Measurements from ENCODE around the gene GNL1. TPM values are rescaled to one million over a fixed set of nuclear protein-coding genes. Genes with fewer than 3 reads are reported as not detected.

The GNL1 gene
- total and polyA plus RNA-seq, 9 of the 15 experiments (the other 6 are each of a cell fraction or from before 2014, with no cell fraction given), result 0.73 to 112 (median 58.0) TPM

DNA sequence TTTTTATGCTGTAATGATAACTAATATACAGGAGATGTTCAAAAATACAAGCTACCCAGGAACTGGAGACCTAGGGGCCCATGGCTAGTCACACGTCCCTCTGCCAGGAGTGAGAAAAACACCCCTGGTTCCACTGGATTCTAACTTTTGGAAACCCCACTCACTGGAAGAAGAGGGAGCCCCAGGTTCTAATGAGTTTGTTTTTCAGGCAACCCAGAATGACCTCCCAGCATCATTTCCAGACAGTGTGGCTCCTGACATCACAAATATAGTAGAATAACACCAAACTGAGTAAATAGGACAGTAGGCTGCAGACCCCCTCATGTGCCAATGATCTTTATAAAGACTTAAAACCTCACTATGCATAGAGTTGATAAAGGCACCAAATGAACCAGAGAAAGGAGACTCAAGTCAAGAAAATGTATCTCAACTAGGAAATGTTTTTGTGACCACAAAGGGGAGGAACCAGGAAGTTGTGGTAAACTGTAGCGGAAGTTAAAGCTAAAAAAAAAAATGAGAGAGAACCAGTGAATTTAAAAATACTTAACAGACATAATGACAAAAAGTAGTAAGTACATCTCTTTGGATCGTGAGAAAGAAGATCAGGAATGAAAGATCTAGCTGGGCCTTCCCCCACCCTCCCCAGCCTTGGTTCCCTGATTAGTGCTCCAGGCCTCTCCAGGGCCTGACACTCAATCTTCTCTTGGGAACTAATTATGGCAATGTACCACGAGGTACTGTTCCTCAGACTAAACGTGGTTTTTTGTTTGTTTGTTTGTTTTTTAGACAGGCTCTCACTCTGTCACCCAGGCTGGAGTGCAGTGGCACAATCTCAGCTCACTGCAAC lies 47.2 kb downstream of the GNL1 start (continued):
- TF ChIP-seq, protein P1, sequence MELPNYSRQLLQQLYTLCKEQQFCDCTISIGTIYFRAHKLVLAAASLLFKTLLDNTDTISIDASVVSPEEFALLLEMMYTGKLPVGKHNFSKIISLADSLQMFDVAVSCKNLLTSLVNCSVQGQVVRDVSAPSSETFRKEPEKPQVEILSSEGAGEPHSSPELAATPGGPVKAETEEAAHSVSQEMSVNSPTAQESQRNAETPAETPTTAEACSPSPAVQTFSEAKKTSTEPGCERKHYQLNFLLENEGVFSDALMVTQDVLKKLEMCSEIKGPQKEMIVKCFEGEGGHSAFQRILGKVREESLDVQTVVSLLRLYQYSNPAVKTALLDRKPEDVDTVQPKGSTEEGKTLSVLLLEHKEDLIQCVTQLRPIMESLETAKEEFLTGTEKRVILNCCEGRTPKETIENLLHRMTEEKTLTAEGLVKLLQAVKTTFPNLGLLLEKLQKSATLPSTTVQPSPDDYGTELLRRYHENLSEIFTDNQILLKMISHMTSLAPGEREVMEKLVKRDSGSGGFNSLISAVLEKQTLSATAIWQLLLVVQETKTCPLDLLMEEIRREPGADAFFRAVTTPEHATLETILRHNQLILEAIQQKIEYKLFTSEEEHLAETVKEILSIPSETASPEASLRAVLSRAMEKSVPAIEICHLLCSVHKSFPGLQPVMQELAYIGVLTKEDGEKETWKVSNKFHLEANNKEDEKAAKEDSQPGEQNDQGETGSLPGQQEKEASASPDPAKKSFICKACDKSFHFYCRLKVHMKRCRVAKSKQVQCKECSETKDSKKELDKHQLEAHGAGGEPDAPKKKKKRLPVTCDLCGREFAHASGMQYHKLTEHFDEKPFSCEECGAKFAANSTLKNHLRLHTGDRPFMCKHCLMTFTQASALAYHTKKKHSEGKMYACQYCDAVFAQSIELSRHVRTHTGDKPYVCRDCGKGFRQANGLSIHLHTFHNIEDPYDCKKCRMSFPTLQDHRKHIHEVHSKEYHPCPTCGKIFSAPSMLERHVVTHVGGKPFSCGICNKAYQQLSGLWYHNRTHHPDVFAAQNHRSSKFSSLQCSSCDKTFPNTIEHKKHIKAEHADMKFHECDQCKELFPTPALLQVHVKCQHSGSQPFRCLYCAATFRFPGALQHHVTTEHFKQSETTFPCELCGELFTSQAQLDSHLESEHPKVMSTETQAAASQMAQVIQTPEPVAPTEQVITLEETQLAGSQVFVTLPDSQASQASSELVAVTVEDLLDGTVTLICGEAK (IDR thresholded peaks at IDR 0.05), result peak; percentile 80
- TF ChIP-seq, protein P1 (CRISPR knock-in tag; IDR thresholded peaks at IDR 0.05), result no peak
- TF ChIP-seq ZBTB9 (CRISPR knock-in tag; IDR thresholded peaks at IDR 0.05) (0 out of 2 replicates have a peak, but pooled peaks have one; percentile 43), ZNF3 (CRISPR knock-in tag; IDR thresholded peaks at IDR 0.05) (no peak), BRD4 (IDR thresholded peaks at IDR 0.05) (0 out of 2 replicates have a peak, but pooled peaks have one; percentile 78), KAT8 (IDR thresholded peaks at IDR 0.05; ENCODE audit: low read depth) (no peak), FOXA3 (CRISPR knock-in tag; conservative IDR thresholded peaks at IDR 0.05 in 1 of 2, IDR thresholded peaks at IDR 0.05 in 1 of 2) (no peak), ZNF197 (CRISPR knock-in tag; IDR thresholded peaks at IDR 0.05; ENCODE audit: low read depth) (0 out of 2 replicates have a peak, but pooled peaks have one; percentile 57), SIN3A (IDR thresholded peaks at IDR 0.05; ENCODE audit: borderline replicate concordance in 2 of 2, control insufficient read depth in 1 of 2, low read depth in 2 of 2, low read length in 2 of 2) (no peak), ZNF347 (CRISPR knock-in tag; IDR thresholded peaks at IDR 0.05; ENCODE audit: low read depth) (no peak), KLF6 (CRISPR knock-in tag; IDR thresholded peaks at IDR 0.05; ENCODE audit: borderline replicate concordance) (peak; percentile 67; the same call in 1 of the 2 replicates), KLF1 (tag; IDR thresholded peaks at IDR 0.05) (no peak)
- TF ChIP-seq, protein P2, sequence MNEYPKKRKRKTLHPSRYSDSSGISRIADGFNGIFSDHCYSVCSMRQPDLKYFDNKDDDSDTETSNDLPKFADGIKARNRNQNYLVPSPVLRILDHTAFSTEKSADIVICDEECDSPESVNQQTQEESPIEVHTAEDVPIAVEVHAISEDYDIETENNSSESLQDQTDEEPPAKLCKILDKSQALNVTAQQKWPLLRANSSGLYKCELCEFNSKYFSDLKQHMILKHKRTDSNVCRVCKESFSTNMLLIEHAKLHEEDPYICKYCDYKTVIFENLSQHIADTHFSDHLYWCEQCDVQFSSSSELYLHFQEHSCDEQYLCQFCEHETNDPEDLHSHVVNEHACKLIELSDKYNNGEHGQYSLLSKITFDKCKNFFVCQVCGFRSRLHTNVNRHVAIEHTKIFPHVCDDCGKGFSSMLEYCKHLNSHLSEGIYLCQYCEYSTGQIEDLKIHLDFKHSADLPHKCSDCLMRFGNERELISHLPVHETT (CRISPR knock-in tag; conservative IDR thresholded peaks at IDR 0.05 in 1 of 2, IDR thresholded peaks at IDR 0.05 in 1 of 2), result peak in 1 of 2 experiments; percentile 23; a peak in 2 of 4 replicates

Data from K562 (cell line).